K562 (cell line): ENCODE measurements around the gene ZSCAN32. TPM values are rescaled to one million over a fixed set of nuclear protein-coding genes. Genes with fewer than 3 reads are reported as not detected.

Experiments
- ATAC-seq: fragments of 200-7000 bp; cut with Tn5 transposase; 3 replicates; pipeline ENCODE4 v1.9.1; 2020; ENCODE audit warnings: moderate library complexity
- BruUV-seq: library from RNA; stranded (reverse); fragments of 400-500 nt; replicated peaks from 2 replicates; lab custom pipeline; 2021; lab: Mats Ljungman, UMichigan
- CTCF ChIA-PET: fragments of 300-600 bp; formaldehyde crosslinking; extraction: SDS; loops from one replicate; lab custom pipeline; 2021; ENCODE audit warnings: low intra/inter-chr PET ratio; lab: Yijun Ruan, JAX
- POLR2A ChIA-PET: fragments of 300-600, 350-650 bp; sonication (Branson Sonifier 250); formaldehyde crosslinking; extraction: SDS; loops from one replicate; lab custom pipeline; 2021; ENCODE audit warnings: antibody characterized with exemption, inconsistent platforms; lab: Yijun Ruan, JAX
- DNase-seq, 4 experiments: peaks; one replicate each; pipeline versions ENCODE4 v3.0.0 to v3.0.0-alpha.2; 2011 to 2018; ENCODE audit warnings: low spot score in 3 of 4, mixed read lengths in 3 of 4; ENCODE audit errors: extremely low read depth in 1 of 4
- FAIRE-seq: peaks from 2 replicates; lab custom pipeline; 2011; peaks lifted over from hg19 to GRCh38; lab: Jason Lieb, UNC
- H2AFZ ChIP-seq: 2 replicates; pipeline ENCODE4 v1.6.0; 2011; ENCODE audit warnings: low read depth, low read length, control low read depth, inconsistent platforms
- H3K27ac ChIP-seq: fragments of 200-600 bp; 3 replicates; pipeline ENCODE4 v1.8.0; 2011; ENCODE audit warnings: low read depth, mild to moderate bottlenecking, control low read depth, inconsistent platforms, low read length, moderate library complexity, mixed read lengths; ENCODE audit errors: extremely low read depth
- H3K27me3 ChIP-seq, 2 experiments: fragments of 300-600 bp in 1 of 2; 2 replicates in 1 of 2; 3 replicates in 1 of 2; pipeline versions ENCODE4 v1.6.0 to v1.8.0; 2011; ENCODE audit warnings: inconsistent platforms in 2 of 2, low read length in 2 of 2, mild to moderate bottlenecking in 1 of 2, mixed read lengths in 1 of 2, moderate library complexity in 1 of 2; ENCODE audit not compliant: control insufficient read depth in 2 of 2, insufficient read depth in 2 of 2
- H3K36me3 ChIP-seq: fragments of 300-600 bp; 3 replicates; pipeline ENCODE4 v1.8.0; 2011; ENCODE audit warnings: mild to moderate bottlenecking, low read length, inconsistent platforms; ENCODE audit not compliant: control insufficient read depth, insufficient read depth
- H3K4me1 ChIP-seq, 2 experiments: fragments of 200-600 bp in 1 of 2; replicated peaks in 1 of 2; 2 replicates in 1 of 2; 3 replicates in 1 of 2; pipeline versions ENCODE4 v1.5.1 to v1.8.0; 2011; ENCODE audit warnings: inconsistent platforms in 2 of 2, low read length in 2 of 2, mild to moderate bottlenecking in 1 of 2, mixed read lengths in 1 of 2, moderate library complexity in 1 of 2; ENCODE audit not compliant: control insufficient read depth in 2 of 2, insufficient read depth in 2 of 2
- H3K4me2 ChIP-seq: 2 replicates; pipeline ENCODE4 v1.6.1; 2011; ENCODE audit warnings: low read length, control low read depth, inconsistent platforms, mixed read lengths; ENCODE audit not compliant: insufficient read depth
- H3K4me3 ChIP-seq: fragments of 200-600 bp; sonication (generic), shearing (Covaris generic); 2 replicates; pipeline ENCODE4 v1.5.1; 2016; ENCODE audit warnings: control low read depth, inconsistent platforms
- H3K79me2 ChIP-seq: fragments of 200-600 bp; 3 replicates; pipeline ENCODE4 v1.8.0; 2011; ENCODE audit warnings: low read length, inconsistent platforms; ENCODE audit not compliant: control insufficient read depth, insufficient read depth
- H3K9ac ChIP-seq, 2 experiments: 2 replicates each; pipeline versions ENCODE4 v1.6.0 to v1.6.1; 2011; ENCODE audit warnings: low read depth in 2 of 2, low read length in 2 of 2, control low read depth in 1 of 2, inconsistent platforms in 1 of 2, mild to moderate bottlenecking in 1 of 2, mixed read lengths in 1 of 2; ENCODE audit not compliant: insufficient read depth in 1 of 2
- H3K9me1 ChIP-seq: one replicate; pipeline ENCODE4 v1.6.0; 2011; ENCODE audit warnings: inconsistent platforms, mild to moderate bottlenecking, low read length, moderate library complexity; ENCODE audit not compliant: control insufficient read depth, insufficient read depth
- H3K9me3 ChIP-seq: replicated peaks from 2 replicates; pipeline ENCODE4 v1.5.1; 2011; ENCODE audit warnings: low read depth, low read length, inconsistent platforms; ENCODE audit not compliant: control insufficient read depth, insufficient read depth
- H4K20me1 ChIP-seq: replicated peaks from 2 replicates; pipeline ENCODE4 v1.6.1; 2011; ENCODE audit warnings: low read length, inconsistent platforms, mixed read lengths; ENCODE audit not compliant: control insufficient read depth, insufficient read depth
- CBFA2T3 ChIP-seq: fragments of 450-650 bp; IDR thresholded peaks from 2 replicates; pipeline ENCODE4 v1.6.1; 2017
- E2F6 ChIP-seq, 2 experiments: IDR thresholded peaks; 2 replicates each; pipeline ENCODE4 v1.6.1; 2011; ENCODE audit warnings: borderline replicate concordance in 1 of 2, control low read depth in 1 of 2, low read depth in 1 of 2, low read length in 1 of 2, mild to moderate bottlenecking in 1 of 2, mixed read lengths in 1 of 2, moderate library complexity in 1 of 2; ENCODE audit not compliant: insufficient read depth in 1 of 2, insufficient read length in 1 of 2, poor library complexity in 1 of 2, severe bottlenecking in 1 of 2; ENCODE audit errors: extremely low read depth in 1 of 2
- MCM3 ChIP-seq: fragments of 450-650 bp; IDR thresholded peaks from 2 replicates; pipeline ENCODE4 v1.6.1; 2016
- MNT ChIP-seq, 2 experiments: fragments of 450-650 bp; conservative IDR thresholded peaks; 2 replicates each; pipeline ENCODE4 v1.6.1; 2017; ENCODE audit warnings: mild to moderate bottlenecking in 2 of 2, moderate library complexity in 2 of 2
- TAF9B ChIP-seq: fragments of 450-650 bp; IDR thresholded peaks from 2 replicates; pipeline ENCODE4 v1.6.1; 2018; ENCODE audit warnings: mild to moderate bottlenecking; ENCODE audit not compliant: partially characterized antibody
- ZNF277 ChIP-seq: fragments of 250-450 bp; sonication (Bioruptor Pico); IDR thresholded peaks from 2 replicates; pipeline ENCODE4 v1.8.0; 2022; ENCODE audit warnings: inconsistent platforms, mild to moderate bottlenecking, moderate library complexity, borderline replicate concordance
- WGBS: fragments of 100-300 bp; shearing (Covaris generic); methylation state at CpG from one replicate; pipeline ENCODE4 v1.1.6; 2016; ENCODE audit warnings: low coverage, mixed read lengths; ENCODE audit not compliant: insufficient coverage; ENCODE audit errors: missing lambda C conversion rate; 5-methylcytosine and 5-hydroxymethylcytosine counted together
- in situ Hi-C: fragments of 300-500 bp; cut with MboI; formaldehyde crosslinking; loops from 4 replicates; pipeline ENCODE4 v1.15.0; 2018; ENCODE audit warnings: inconsistent platforms, mixed read lengths
- intact Hi-C: fragments of 100-400 bp; cut with micrococcal nuclease; formaldehyde crosslinking; loops from 2 replicates; pipeline ENCODE4 v1.14.2; 2022
- polyA plus RNA-seq, 8 experiments: library from polyadenylated mRNA; depleted of rRNA in 4 of 8; stranded (reverse) in 5 of 8; unstranded in 3 of 8; fragments of >200 nt; fragmentation: Nextera tagmentation in 2 of 8; fragmentation: Illumina TruSeq in 1 of 8; extraction: Ambion mirVana in 2 of 8; extraction: Trizol in 1 of 8; gene quantifications; 2 replicates each; pipeline versions ENCODE4 v1.2.1 to v1.2.3, GENCODE V29; 2011 to 2014; ENCODE audit warnings: inconsistent platforms in 1 of 8, missing spikeins in 1 of 8
- total RNA-seq, 7 experiments: library from RNA; depleted of rRNA in 6 of 7; stranded (reverse); fragments of >200 nt in 6 of 7; fragmentation: Illumina TruSeq in 2 of 7; extraction: Trizol in 2 of 7; gene quantifications; 2 replicates each; pipeline versions ENCODE4 v1.2.1 to v1.2.3, GENCODE V29; 2011 to 2021; ENCODE audit warnings: low replicate concordance in 1 of 7

The ZSCAN32 gene
- total and polyA plus RNA-seq, 9 of the 15 experiments (the other 6 are each of a cell fraction or from before 2014, with no cell fraction given) = 16.0 to 29.4 (median 19.2) TPM

GRCh38 chr16:3434373-3434772 lies 33.6 kb upstream of the ZSCAN32 start:
- Histone ChIP-seq H3K79me2 (no peaks in the 10 kb centered on the region), H3K9me3 (peaks cover 2% of the 10 kb centered on the region; the same call in 1 of the 2 replicates), H3K4me3 (no peak overlapping the region), H3K27me3 (peaks cover 4 to 7% of the 10 kb centered on the region in 2 experiments; a peak in 3 of 5 replicates), H3K27ac (no peak overlapping the region), H3K36me3 (no peaks in the 10 kb centered on the region), H3K9ac (no peak overlapping the region), H2AFZ (no peak overlapping the region), H3K4me2 (no peak overlapping the region), H4K20me1 (no peaks in the 10 kb centered on the region), H3K9me1 (no peaks in the 10 kb centered on the region), H3K4me1 (peaks cover 0 to 6% of the 10 kb centered on the region in 2 experiments; a peak in 2 of 5 replicates)
- no peak for ATAC-seq
- intact Hi-C loops (no loop called here), in situ Hi-C loops (no loop called here)
- FAIRE-seq = no peak
- DNase-seq = no peak
- BruUV-seq = no TSS peak
- ChIA-PET CTCF (no interaction called here), POLR2A (no interaction called here)
- TF ChIP-seq ZNF277 (CRISPR knock-in tag) = no peak
- no peak for TF ChIP-seq CBFA2T3

- H3K4me3 ChIP-seq = peak overlapping the region; percentile 29
- TF ChIP-seq MNT (conservative IDR thresholded peaks at IDR 0.05) = peak in 1 of 2 experiments; percentile 51; a peak in 1 of 4 replicates
- TF ChIP-seq E2F6 (IDR thresholded peaks at IDR 0.05; ENCODE audit: borderline replicate concordance in 1 of 2, extremely low read depth in 1 of 2, insufficient read depth in 1 of 2, insufficient read length in 1 of 2, low read depth in 1 of 2, low read length in 1 of 2, poor library complexity in 1 of 2, severe bottlenecking in 1 of 2) = peak in 1 of 2 experiments; percentile 21
- TF ChIP-seq MCM3 = no peak
- no peak for TF ChIP-seq TAF9B
Measured at GRCh38 chr16:3431779-3432219, 31.0 kb upstream of the ZSCAN32 start.

More at GRCh38 chr16:3431779-3432219, 31.0 kb upstream of the ZSCAN32 start:
- Histone ChIP-seq H3K79me2 (no peaks in the 10 kb centered on the region), H4K20me1 (no peaks in the 10 kb centered on the region), H3K9me3 (peaks cover 2% of the 10 kb centered on the region; the same call in 1 of the 2 replicates), H3K4me2 (peak overlapping the region; percentile 84), H3K36me3 (no peaks in the 10 kb centered on the region), H2AFZ (peak overlapping the region; percentile 92), H3K27ac (no peak overlapping the region; the same call in 2 of the 3 replicates), H3K4me1 (peaks cover 0 to 6% of the 10 kb centered on the region in 2 experiments; a peak in 2 of 5 replicates), H3K27me3 (peaks cover 0 to 9% of the 10 kb centered on the region in 2 experiments; a peak in 3 of 5 replicates), H3K9ac (no peak overlapping the region), H3K9me1 (no peaks in the 10 kb centered on the region)
- CTCF ChIA-PET = no interaction called here
- WGBS = 29% methylated on average over 25 of the region's 26 CpGs
- no TSS peak for BruUV-seq
- intact Hi-C loops = no loop called here
- peak; percentile 56 to 72 (median 64) for DNase-seq
- POLR2A ChIA-PET = interaction anchor here (0.6 kb wide), 1 partner anchor 22 kb away, joined by 3 read pairs; no protein-coding TSS in a partner anchor
- ATAC-seq = peak; percentile 93
- FAIRE-seq = peak; percentile 32
- in situ Hi-C loops = no loop called here
